K562 (cell line): ENCODE results near the gene RLN1. TPM values are rescaled to one million over a fixed set of nuclear protein-coding genes. Genes with fewer than 3 reads are reported as not detected.

ENCODE experiments used
- ATAC-seq: fragments of 200-7000 bp; cut with Tn5 transposase; 3 replicates; pipeline ENCODE4 v1.9.1; 2020; ENCODE audit warnings: moderate library complexity
- BruUV-seq: library from RNA; stranded (reverse); fragments of 400-500 nt; replicated peaks from 2 replicates; lab custom pipeline; 2021; lab: Mats Ljungman, UMichigan
- CTCF ChIA-PET: fragments of 300-600 bp; formaldehyde crosslinking; extraction: SDS; loops from one replicate; lab custom pipeline; 2021; ENCODE audit warnings: low intra/inter-chr PET ratio; lab: Yijun Ruan, JAX
- POLR2A ChIA-PET: fragments of 300-600, 350-650 bp; sonication (Branson Sonifier 250); formaldehyde crosslinking; extraction: SDS; loops from one replicate; lab custom pipeline; 2021; ENCODE audit warnings: antibody characterized with exemption, inconsistent platforms; lab: Yijun Ruan, JAX
- DNase-seq, 4 experiments: peaks; one replicate each; pipeline versions ENCODE4 v3.0.0 to v3.0.0-alpha.2; 2011 to 2018; ENCODE audit warnings: low spot score in 3 of 4, mixed read lengths in 3 of 4; ENCODE audit errors: extremely low read depth in 1 of 4
- FAIRE-seq: peaks from 2 replicates; lab custom pipeline; 2011; peaks lifted over from hg19 to GRCh38; lab: Jason Lieb, UNC
- H2AFZ ChIP-seq: 2 replicates; pipeline ENCODE4 v1.6.0; 2011; ENCODE audit warnings: low read depth, low read length, control low read depth, inconsistent platforms
- H3K27ac ChIP-seq: fragments of 200-600 bp; 3 replicates; pipeline ENCODE4 v1.8.0; 2011; ENCODE audit warnings: low read depth, mild to moderate bottlenecking, control low read depth, inconsistent platforms, low read length, moderate library complexity, mixed read lengths; ENCODE audit errors: extremely low read depth
- H3K27me3 ChIP-seq, 2 experiments: fragments of 300-600 bp in 1 of 2; 2 replicates in 1 of 2; 3 replicates in 1 of 2; pipeline versions ENCODE4 v1.6.0 to v1.8.0; 2011; ENCODE audit warnings: inconsistent platforms in 2 of 2, low read length in 2 of 2, mild to moderate bottlenecking in 1 of 2, mixed read lengths in 1 of 2, moderate library complexity in 1 of 2; ENCODE audit not compliant: control insufficient read depth in 2 of 2, insufficient read depth in 2 of 2
- H3K36me3 ChIP-seq: fragments of 300-600 bp; 3 replicates; pipeline ENCODE4 v1.8.0; 2011; ENCODE audit warnings: mild to moderate bottlenecking, low read length, inconsistent platforms; ENCODE audit not compliant: control insufficient read depth, insufficient read depth
- H3K4me1 ChIP-seq, 2 experiments: fragments of 200-600 bp in 1 of 2; replicated peaks in 1 of 2; 2 replicates in 1 of 2; 3 replicates in 1 of 2; pipeline versions ENCODE4 v1.5.1 to v1.8.0; 2011; ENCODE audit warnings: inconsistent platforms in 2 of 2, low read length in 2 of 2, mild to moderate bottlenecking in 1 of 2, mixed read lengths in 1 of 2, moderate library complexity in 1 of 2; ENCODE audit not compliant: control insufficient read depth in 2 of 2, insufficient read depth in 2 of 2
- H3K4me2 ChIP-seq: 2 replicates; pipeline ENCODE4 v1.6.1; 2011; ENCODE audit warnings: low read length, control low read depth, inconsistent platforms, mixed read lengths; ENCODE audit not compliant: insufficient read depth
- H3K4me3 ChIP-seq: fragments of 200-600 bp; sonication (generic), shearing (Covaris generic); 2 replicates; pipeline ENCODE4 v1.5.1; 2016; ENCODE audit warnings: control low read depth, inconsistent platforms
- H3K79me2 ChIP-seq: fragments of 200-600 bp; 3 replicates; pipeline ENCODE4 v1.8.0; 2011; ENCODE audit warnings: low read length, inconsistent platforms; ENCODE audit not compliant: control insufficient read depth, insufficient read depth
- H3K9ac ChIP-seq, 2 experiments: 2 replicates each; pipeline versions ENCODE4 v1.6.0 to v1.6.1; 2011; ENCODE audit warnings: low read depth in 2 of 2, low read length in 2 of 2, control low read depth in 1 of 2, inconsistent platforms in 1 of 2, mild to moderate bottlenecking in 1 of 2, mixed read lengths in 1 of 2; ENCODE audit not compliant: insufficient read depth in 1 of 2
- H3K9me1 ChIP-seq: one replicate; pipeline ENCODE4 v1.6.0; 2011; ENCODE audit warnings: inconsistent platforms, mild to moderate bottlenecking, low read length, moderate library complexity; ENCODE audit not compliant: control insufficient read depth, insufficient read depth
- H3K9me3 ChIP-seq: replicated peaks from 2 replicates; pipeline ENCODE4 v1.5.1; 2011; ENCODE audit warnings: low read depth, low read length, inconsistent platforms; ENCODE audit not compliant: control insufficient read depth, insufficient read depth
- H4K20me1 ChIP-seq: replicated peaks from 2 replicates; pipeline ENCODE4 v1.6.1; 2011; ENCODE audit warnings: low read length, inconsistent platforms, mixed read lengths; ENCODE audit not compliant: control insufficient read depth, insufficient read depth
- CBFB ChIP-seq: sonication (generic); formaldehyde crosslinking; IDR thresholded peaks from 2 replicates; pipeline ENCODE4 v1.4.0; 2020; ENCODE audit warnings: mild to moderate bottlenecking, missing genetic modification reagents
- DEAF1 ChIP-seq: fragments of 450-650 bp; formaldehyde crosslinking; IDR thresholded peaks from 2 replicates; pipeline ENCODE4 v1.4.0; 2020; ENCODE audit warnings: mild to moderate bottlenecking, moderate library complexity
- EWSR1 ChIP-seq: fragments of 450-650 bp; IDR thresholded peaks from 2 replicates; pipeline ENCODE4 v1.6.1; 2018; ENCODE audit warnings: borderline replicate concordance, mild to moderate bottlenecking, low read depth, moderate library complexity; ENCODE audit not compliant: partially characterized antibody
- NR2C2 ChIP-seq, 2 experiments: fragments of 200-800 bp in 1 of 2; sonication (Bioruptor generic) in 1 of 2; sonication (generic) in 1 of 2; formaldehyde crosslinking in 1 of 2; IDR thresholded peaks; 2 replicates each; pipeline versions ENCODE4 v1.6.1 to v1.8.0; 2016 to 2022; ENCODE audit warnings: mild to moderate bottlenecking in 1 of 2, missing compliant biosample characterization in 1 of 2, missing genetic modification characterization in 1 of 2, missing genetic modification reagents in 1 of 2
- SFPQ ChIP-seq: fragments of 200-400 bp; formaldehyde crosslinking; IDR thresholded peaks from 2 replicates; pipeline ENCODE4 v1.6.1; 2017; ENCODE audit warnings: mild to moderate bottlenecking, low read depth, low read length, moderate library complexity
- SMC3 ChIP-seq: conservative IDR thresholded peaks from 2 replicates; pipeline ENCODE4 v1.6.1; 2011; ENCODE audit warnings: low read depth, low read length, improper control_type of control experiment; ENCODE audit not compliant: insufficient read depth
- SP2 ChIP-seq: IDR thresholded peaks from 2 replicates; pipeline ENCODE4 v1.6.1; 2011; ENCODE audit warnings: mild to moderate bottlenecking, low read depth, low read length, moderate library complexity; ENCODE audit not compliant: poor library complexity, severe bottlenecking; ENCODE audit errors: extremely low read depth
- ZNF354B ChIP-seq: fragments of 250-450 bp; sonication (Bioruptor Pico); IDR thresholded peaks from 2 replicates; pipeline ENCODE4 v1.4.0; 2020
- WGBS: fragments of 100-300 bp; shearing (Covaris generic); methylation state at CpG from one replicate; pipeline ENCODE4 v1.1.6; 2016; ENCODE audit warnings: low coverage, mixed read lengths; ENCODE audit not compliant: insufficient coverage; ENCODE audit errors: missing lambda C conversion rate; 5-methylcytosine and 5-hydroxymethylcytosine counted together
- in situ Hi-C: fragments of 300-500 bp; cut with MboI; formaldehyde crosslinking; loops from 4 replicates; pipeline ENCODE4 v1.15.0; 2018; ENCODE audit warnings: inconsistent platforms, mixed read lengths
- intact Hi-C: fragments of 100-400 bp; cut with micrococcal nuclease; formaldehyde crosslinking; loops from 2 replicates; pipeline ENCODE4 v1.14.2; 2022
- polyA plus RNA-seq, 8 experiments: library from polyadenylated mRNA; depleted of rRNA in 4 of 8; stranded (reverse) in 5 of 8; unstranded in 3 of 8; fragments of >200 nt; fragmentation: Nextera tagmentation in 2 of 8; fragmentation: Illumina TruSeq in 1 of 8; extraction: Ambion mirVana in 2 of 8; extraction: Trizol in 1 of 8; gene quantifications; 2 replicates each; pipeline versions ENCODE4 v1.2.1 to v1.2.3, GENCODE V29; 2011 to 2014; ENCODE audit warnings: inconsistent platforms in 1 of 8, missing spikeins in 1 of 8
- total RNA-seq, 7 experiments: library from RNA; depleted of rRNA in 6 of 7; stranded (reverse); fragments of >200 nt in 6 of 7; fragmentation: Illumina TruSeq in 2 of 7; extraction: Trizol in 2 of 7; gene quantifications; 2 replicates each; pipeline versions ENCODE4 v1.2.1 to v1.2.3, GENCODE V29; 2011 to 2021; ENCODE audit warnings: low replicate concordance in 1 of 7
- TF ChIP-seq, protein P1 (sequence below): sonication (generic); formaldehyde crosslinking; IDR thresholded peaks from 2 replicates; pipeline ENCODE4 v1.9.0; 2022; ENCODE audit warnings: mild to moderate bottlenecking, missing genetic modification reagents
- TF ChIP-seq, protein P2 (sequence below): fragments of 250-450 bp; sonication (Bioruptor Pico); IDR thresholded peaks from 2 replicates; pipeline ENCODE4 v1.4.0; 2020; ENCODE audit warnings: mild to moderate bottlenecking, moderate library complexity
- TF ChIP-seq, protein P3 (sequence below): fragments of 200-800 bp; sonication (Bioruptor generic); IDR thresholded peaks from 2 replicates; pipeline ENCODE4 v1.6.1; 2017; ENCODE audit warnings: missing genetic modification characterization, missing compliant biosample characterization

The RLN1 gene
- total and polyA plus RNA-seq, 9 of the 15 experiments (the other 6 are each of a cell fraction or from before 2014, with no cell fraction given) = not detected

DNA sequence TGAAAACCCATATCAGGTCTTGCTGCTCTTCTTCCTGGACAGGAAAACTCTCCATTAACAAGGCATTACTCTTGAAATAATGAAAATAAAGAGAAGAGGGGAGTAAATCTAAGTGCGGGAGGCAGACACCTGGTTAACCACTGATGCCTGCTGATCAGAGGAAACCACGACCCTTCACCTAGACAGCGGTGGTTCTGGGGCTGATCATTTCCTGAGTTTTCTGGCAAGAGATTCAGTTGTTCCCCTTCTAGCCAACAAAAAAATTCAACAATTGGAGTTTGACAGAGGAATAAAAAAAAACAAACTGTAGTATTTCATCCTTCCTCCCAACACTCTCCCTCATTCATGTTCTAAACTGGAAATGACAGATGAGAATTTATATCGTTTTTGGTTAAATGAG, 38.1 kb downstream of the RLN1 start (continued):
- TF ChIP-seq, protein P1, sequence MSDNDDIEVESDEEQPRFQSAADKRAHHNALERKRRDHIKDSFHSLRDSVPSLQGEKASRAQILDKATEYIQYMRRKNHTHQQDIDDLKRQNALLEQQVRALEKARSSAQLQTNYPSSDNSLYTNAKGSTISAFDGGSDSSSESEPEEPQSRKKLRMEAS = no peak
- no peak for TF ChIP-seq ZNF354B (CRISPR knock-in tag)
- TF ChIP-seq SMC3 = no peak
- no peak for TF ChIP-seq SP2
- TF ChIP-seq EWSR1 = no peak
- TF ChIP-seq CBFB (CRISPR knock-in tag) = no peak

DNA sequence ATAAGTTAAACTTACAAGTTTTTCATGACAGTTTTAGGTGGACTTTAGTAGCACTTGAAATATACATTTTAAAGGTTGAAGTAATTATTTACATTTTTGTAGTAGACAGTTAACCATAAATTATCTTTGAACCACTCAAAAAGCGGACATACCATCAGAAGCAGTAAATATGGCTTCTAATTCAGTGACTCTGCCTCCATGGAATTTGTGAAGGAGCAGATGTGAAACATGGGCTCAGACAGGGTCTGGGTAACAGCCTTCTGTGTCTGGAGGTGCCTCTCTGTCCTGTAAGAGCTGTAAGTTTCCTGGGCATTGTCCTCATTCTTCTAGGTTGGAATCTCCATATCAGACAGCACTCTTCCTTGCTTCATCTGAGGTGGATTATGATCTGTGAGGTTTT, 47.5 kb downstream of the RLN1 start:
- no peaks in the 10 kb centered on the region for H3K9me3 ChIP-seq
- in situ Hi-C loops = no loop called here
- H3K4me3 ChIP-seq = no peak overlapping the region
- H3K79me2 ChIP-seq = no peaks in the 10 kb centered on the region
- intact Hi-C loops = no loop called here
- ChIA-PET POLR2A (no interaction called here), CTCF (no interaction called here)
- H3K9me1 ChIP-seq = no peaks in the 10 kb centered on the region
- no peak overlapping the region for H2AFZ ChIP-seq
- H3K4me2 ChIP-seq = no peak overlapping the region
- no peaks in the 10 kb centered on the region for H4K20me1 ChIP-seq
- FAIRE-seq (no peak), DNase-seq (no peak), ATAC-seq (no peak)
- TF ChIP-seq, protein P2, sequence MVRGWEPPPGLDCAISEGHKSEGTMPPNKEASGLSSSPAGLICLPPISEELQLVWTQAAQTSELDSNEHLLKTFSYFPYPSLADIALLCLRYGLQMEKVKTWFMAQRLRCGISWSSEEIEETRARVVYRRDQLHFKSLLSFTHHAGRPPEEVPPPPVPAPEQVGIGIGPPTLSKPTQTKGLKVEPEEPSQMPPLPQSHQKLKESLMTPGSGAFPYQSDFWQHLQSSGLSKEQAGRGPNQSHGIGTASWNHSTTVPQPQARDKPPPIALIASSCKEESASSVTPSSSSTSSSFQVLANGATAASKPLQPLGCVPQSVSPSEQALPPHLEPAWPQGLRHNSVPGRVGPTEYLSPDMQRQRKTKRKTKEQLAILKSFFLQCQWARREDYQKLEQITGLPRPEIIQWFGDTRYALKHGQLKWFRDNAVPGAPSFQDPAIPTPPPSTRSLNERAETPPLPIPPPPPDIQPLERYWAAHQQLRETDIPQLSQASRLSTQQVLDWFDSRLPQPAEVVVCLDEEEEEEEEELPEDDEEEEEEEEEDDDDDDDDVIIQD (CRISPR knock-in tag) = no peak
- TF ChIP-seq, protein P3, sequence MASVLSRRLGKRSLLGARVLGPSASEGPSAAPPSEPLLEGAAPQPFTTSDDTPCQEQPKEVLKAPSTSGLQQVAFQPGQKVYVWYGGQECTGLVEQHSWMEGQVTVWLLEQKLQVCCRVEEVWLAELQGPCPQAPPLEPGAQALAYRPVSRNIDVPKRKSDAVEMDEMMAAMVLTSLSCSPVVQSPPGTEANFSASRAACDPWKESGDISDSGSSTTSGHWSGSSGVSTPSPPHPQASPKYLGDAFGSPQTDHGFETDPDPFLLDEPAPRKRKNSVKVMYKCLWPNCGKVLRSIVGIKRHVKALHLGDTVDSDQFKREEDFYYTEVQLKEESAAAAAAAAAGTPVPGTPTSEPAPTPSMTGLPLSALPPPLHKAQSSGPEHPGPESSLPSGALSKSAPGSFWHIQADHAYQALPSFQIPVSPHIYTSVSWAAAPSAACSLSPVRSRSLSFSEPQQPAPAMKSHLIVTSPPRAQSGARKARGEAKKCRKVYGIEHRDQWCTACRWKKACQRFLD = no peak
- TF ChIP-seq DEAF1 (CRISPR knock-in tag) = no peak
- TF ChIP-seq NR2C2 (CRISPR knock-in tag; IDR thresholded peaks at IDR 0.05) = no peak
- TF ChIP-seq NR2C2 (tag; IDR thresholded peaks at IDR 0.05) = no peak
- TF ChIP-seq SFPQ = no peak
- no peaks in the 10 kb centered on the region for H3K27me3 ChIP-seq
- H3K27ac ChIP-seq = no peak overlapping the region
- WGBS = 0% methylated on average over 1 of the region's 1 CpG
- no TSS peak for BruUV-seq
- H3K4me1 ChIP-seq = no peaks in the 10 kb centered on the region
- H3K9ac ChIP-seq = no peak overlapping the region
- H3K36me3 ChIP-seq = no peaks in the 10 kb centered on the region
